ENCODE data around the gene OR52N4. TPM values are rescaled to one million over a fixed set of nuclear protein-coding genes. Genes with fewer than 3 reads are reported as not detected.

Gene OR52N4
- total RNA-seq, 1 donor from 2014 or later = not detected

- intact Hi-C loops (cut with DNase I) = no loop called here
These were observed 13.0 kb downstream of the OR52N4 start for GRCh38 chr11:5767056-5767455.

GRCh38 chr11:5783255-5783654 is 29.2 kb downstream of the OR52N4 start, which contains the start of gene OR52N5:
Gene OR52N5 (minus strand): TSS chr11:5783355. CDS start chr11:5778634, 4,721 bp downstream.
- H3K9me3 ChIP-seq = no peaks in the 10 kb centered on the region
- H3K27ac ChIP-seq = no peak within 1 kb of the TSS
- intact Hi-C loops (cut with DNase I) = no loop called here
- DNase-seq (ENCODE audit: extremely low spot score in 2 of 2) = no peak
- no peaks in the 10 kb centered on the region for H3K4me1 ChIP-seq
- H3K4me3 ChIP-seq = no peak within 1 kb of the TSS
- H3K36me3 ChIP-seq = no peaks in the 10 kb centered on the region
- H3K27me3 ChIP-seq = no peaks in the 10 kb centered on the region
- TF ChIP-seq CTCF (IDR thresholded peaks at IDR 0.05) (no peak), POLR2AphosphoS5 (IDR thresholded peaks at IDR 0.05; ENCODE audit: insufficient read depth in 1 of 2, low read depth in 1 of 2) (no peak), POLR2A (IDR thresholded peaks at IDR 0.05) (no peak)

More at GRCh38 chr11:5767056-5767455, 13.0 kb downstream of the OR52N4 start:
- Histone ChIP-seq H3K4me1 (no peaks in the 10 kb centered on the region), H3K36me3 (no peaks in the 10 kb centered on the region), H3K9me3 (no peaks in the 10 kb centered on the region), H3K27me3 (no peaks in the 10 kb centered on the region), H3K4me3 (no peak overlapping the region), H3K27ac (no peak overlapping the region)
- TF ChIP-seq POLR2A (IDR thresholded peaks at IDR 0.05) (no peak), CTCF (IDR thresholded peaks at IDR 0.05) (no peak), POLR2AphosphoS5 (IDR thresholded peaks at IDR 0.05; ENCODE audit: insufficient read depth in 1 of 2, low read depth in 1 of 2) (no peak)
- DNase-seq (ENCODE audit: extremely low spot score in 2 of 2) = no peak

- Histone ChIP-seq H3K9me3 (no peaks in the 10 kb centered on the region), H3K27ac (no peak within 1 kb of the TSS), H3K4me1 (no peaks in the 10 kb centered on the region), H3K36me3 (no peaks in the 10 kb centered on the region), H3K4me3 (no peak within 1 kb of the TSS), H3K27me3 (no peaks in the 10 kb centered on the region)
- no peak for DNase-seq (ENCODE audit: extremely low spot score in 2 of 2)
- no peak for TF ChIP-seq POLR2A (IDR thresholded peaks at IDR 0.05)
- intact Hi-C loops (cut with DNase I) = no loop called here
These were observed 37.1 kb downstream of the OR52N4 start, which contains the start of gene OR52N1 for GRCh38 chr11:5791165-5791564. Gene OR52N1 (minus strand): TSS chr11:5791265. CDS start chr11:5788816, 2,449 bp downstream.

- Histone ChIP-seq H3K4me3 (no peak overlapping the region), H3K36me3 (no peaks in the 10 kb centered on the region), H3K27ac (no peak overlapping the region), H3K9me3 (no peaks in the 10 kb centered on the region), H3K27me3 (no peaks in the 10 kb centered on the region), H3K4me1 (no peaks in the 10 kb centered on the region)
- no peak for DNase-seq (ENCODE audit: extremely low spot score in 2 of 2)
- intact Hi-C loops (cut with DNase I) = no loop called here
- no peak for TF ChIP-seq POLR2A (IDR thresholded peaks at IDR 0.05)
- no peak for TF ChIP-seq POLR2AphosphoS5 (IDR thresholded peaks at IDR 0.05; ENCODE audit: insufficient read depth in 1 of 2, low read depth in 1 of 2)
- no peak for TF ChIP-seq CTCF (IDR thresholded peaks at IDR 0.05)
These were observed 42.5 kb downstream of the OR52N4 start for GRCh38 chr11:5796541-5796940.

- no peak for TF ChIP-seq POLR2A (IDR thresholded peaks at IDR 0.05)
- TF ChIP-seq POLR2AphosphoS5 (IDR thresholded peaks at IDR 0.05; ENCODE audit: insufficient read depth in 1 of 2, low read depth in 1 of 2) = no peak
- no peak for TF ChIP-seq CTCF (IDR thresholded peaks at IDR 0.05)
- Histone ChIP-seq H3K36me3 (no peaks in the 10 kb centered on the region), H3K27me3 (no peaks in the 10 kb centered on the region), H3K4me1 (no peaks in the 10 kb centered on the region), H3K4me3 (no peak overlapping the region), H3K9me3 (no peaks in the 10 kb centered on the region), H3K27ac (no peak overlapping the region)
- DNase-seq (ENCODE audit: extremely low spot score in 2 of 2) = no peak
- intact Hi-C loops (cut with DNase I) = loop anchor here (10.0 kb wide), 1 partner anchor 329 kb away; no protein-coding TSS in a partner anchor
These were observed 49.9 kb downstream of the OR52N4 start for GRCh38 chr11:5803982-5804381.

Other genes with a start within 250 kb of the OR52N4 start
- not detected for gene UBQLN3, start 244.3 kb upstream of the OR52N4 start, total RNA-seq
- 0.98 TPM for gene UBQLNL, start 237.5 kb upstream of the OR52N4 start, total RNA-seq
- not detected for gene OR52H1, start 205.7 kb upstream of the OR52N4 start, total RNA-seq
- not detected for gene OR52B6, start 173.4 kb upstream of the OR52N4 start, total RNA-seq
- gene TRIM6, start 157.6 kb upstream of the OR52N4 start, total RNA-seq = 3.9 TPM
- gene TRIM34, start 129.2 kb upstream of the OR52N4 start, total RNA-seq = 6.9 TPM
- gene TRIM5, start 69.2 kb upstream of the OR52N4 start, total RNA-seq = 20.4 TPM
- 32.7 TPM for gene TRIM22, start 64.5 kb upstream of the OR52N4 start, total RNA-seq
- not detected for gene OR56B1, start 17.8 kb upstream of the OR52N4 start, total RNA-seq
- gene OR52N5, start 29.1 kb downstream of the OR52N4 start, total RNA-seq = not detected
- not detected for gene OR52N1, start 37.0 kb downstream of the OR52N4 start, total RNA-seq
- not detected for gene OR52N2, start 54.7 kb downstream of the OR52N4 start, total RNA-seq
- gene OR52E6, start 87.7 kb downstream of the OR52N4 start, total RNA-seq = not detected
- not detected for gene OR52E8, start 103.4 kb downstream of the OR52N4 start, total RNA-seq
- gene OR52E4, start 126.4 kb downstream of the OR52N4 start, total RNA-seq = not detected
- not detected for gene OR52E5, start 139.0 kb downstream of the OR52N4 start, total RNA-seq
- gene OR56A3, start 188.0 kb downstream of the OR52N4 start, total RNA-seq = not detected
- gene OR56A5, start 214.3 kb downstream of the OR52N4 start, total RNA-seq = not detected
- not detected for gene OR52L1, start 232.7 kb downstream of the OR52N4 start, total RNA-seq